SK-N-SH (cell line): ENCODE data around the gene DDX54. TPM values are rescaled to one million over a fixed set of nuclear protein-coding genes. Genes with fewer than 3 reads are reported as not detected.
A peak's percentile ranks its signal among the peaks of the same experiment; 100 is the strongest.

Source experiments
- CTCF ChIA-PET: fragments of 300-600, 350-600 bp; formaldehyde crosslinking; extraction: SDS; loops from one replicate; lab custom pipeline; 2021; lab: Yijun Ruan, JAX
- POLR2A ChIA-PET: fragments of 350-600 bp; sonication (Branson Sonifier 250); formaldehyde crosslinking; extraction: SDS; loops from one replicate; lab custom pipeline; 2020; ENCODE audit warnings: antibody characterized with exemption, inconsistent platforms; lab: Yijun Ruan, JAX
- DNase-seq: peaks from one replicate; pipeline ENCODE4 v3.0.0; 2012
- H2AFZ ChIP-seq: fragments of 200-600 bp; sonication (generic); 2 replicates; pipeline ENCODE4 v1.8.1; 2016; ENCODE audit warnings: antibody characterized with exemption, mild to moderate bottlenecking, low read depth
- H3F3A ChIP-seq: fragments of 200-600 bp; sonication (generic); replicated peaks from 2 replicates; pipeline ENCODE3; 2016; ENCODE audit warnings: antibody characterized with exemption, mild to moderate bottlenecking; ENCODE audit not compliant: insufficient read depth
- H3K27ac ChIP-seq, 2 experiments: fragments of 200-500 bp in 1 of 2; fragments of 200-600 bp in 1 of 2; sonication (Bioruptor generic) in 1 of 2; sonication (generic), shearing (Covaris generic) in 1 of 2; 2 replicates each; pipeline versions ENCODE4 v1.5.1 to v1.6.1; 2014 to 2016; ENCODE audit warnings: low read depth in 2 of 2, inconsistent platforms in 1 of 2, low read length in 1 of 2, mild to moderate bottlenecking in 1 of 2, mixed read lengths in 1 of 2
- H3K27me3 ChIP-seq: fragments of 200-600 bp; sonication (generic), shearing (Covaris generic); 2 replicates; pipeline ENCODE4 v1.6.1; 2016; ENCODE audit warnings: mixed run types; ENCODE audit not compliant: insufficient read depth
- H3K36me3 ChIP-seq, 2 experiments: fragments of 200-500 bp in 1 of 2; fragments of 200-600 bp in 1 of 2; sonication (Bioruptor generic) in 1 of 2; sonication (generic) in 1 of 2; replicated peaks in 1 of 2; 2 replicates each; pipeline versions ENCODE3 to v1.5.1; 2014 to 2016; ENCODE audit warnings: low read length in 1 of 2, mild to moderate bottlenecking in 1 of 2; ENCODE audit not compliant: insufficient read depth in 2 of 2, control insufficient read depth in 1 of 2
- H3K4me1 ChIP-seq, 2 experiments: fragments of 200-500 bp in 1 of 2; fragments of 200-600 bp in 1 of 2; sonication (Bioruptor generic) in 1 of 2; sonication (generic), shearing (Covaris generic) in 1 of 2; 2 replicates each; pipeline versions ENCODE4 v1.5.1 to v1.6.1; 2014 to 2016; ENCODE audit warnings: low read depth in 1 of 2, low read length in 1 of 2, mixed run types in 1 of 2; ENCODE audit not compliant: insufficient read depth in 2 of 2, control insufficient read depth in 1 of 2
- H3K4me2 ChIP-seq: fragments of 200-600 bp; sonication (generic), shearing (Covaris generic); 2 replicates; pipeline ENCODE4 v1.6.1; 2017; ENCODE audit warnings: mixed run types
- H3K4me3 ChIP-seq, 2 experiments: fragments of 200-500 bp in 1 of 2; fragments of 200-600 bp in 1 of 2; sonication (Bioruptor generic) in 1 of 2; sonication (generic), shearing (Covaris generic) in 1 of 2; 2 replicates each; pipeline versions ENCODE4 v1.5.1 to v1.8.1; 2014 to 2016; ENCODE audit warnings: low read depth in 2 of 2, inconsistent platforms in 1 of 2, low read length in 1 of 2, mild to moderate bottlenecking in 1 of 2, mixed read lengths in 1 of 2, moderate library complexity in 1 of 2
- H3K79me2 ChIP-seq: fragments of 200-600 bp; sonication (generic); 2 replicates; pipeline ENCODE4 v1.8.1; 2017; ENCODE audit warnings: mild to moderate bottlenecking; ENCODE audit not compliant: insufficient read depth
- H3K9ac ChIP-seq: fragments of 200-600 bp; sonication (generic); 2 replicates; pipeline ENCODE4 v1.6.1; 2017; ENCODE audit warnings: mixed run types
- H3K9me2 ChIP-seq: fragments of 200-600 bp; sonication (generic); 2 replicates; pipeline ENCODE4 v1.6.1; 2017; ENCODE audit warnings: mixed run types
- H3K9me3 ChIP-seq: fragments of 200-600 bp; sonication (generic); 2 replicates; pipeline ENCODE4 v1.6.1; 2017; ENCODE audit warnings: mixed run types, mild to moderate bottlenecking, moderate library complexity
- H4K20me1 ChIP-seq: fragments of 200-600 bp; sonication (generic); 2 replicates; pipeline ENCODE4 v1.6.1; 2017; ENCODE audit warnings: mild to moderate bottlenecking, mixed run types; ENCODE audit not compliant: insufficient read depth
- CHD2 ChIP-seq: fragments of 150-350 bp; IDR thresholded peaks from 2 replicates; pipeline ENCODE4 v1.6.1; 2018; ENCODE audit warnings: low read length; ENCODE audit not compliant: partially characterized antibody
- ELF1 ChIP-seq: IDR thresholded peaks from 2 replicates; pipeline ENCODE4 v1.4.0; 2012
- EP300 ChIP-seq, 2 experiments: IDR thresholded peaks; 2 replicates each; pipeline versions ENCODE4 v1.4.0 to v1.6.1; 2012; ENCODE audit warnings: borderline replicate concordance in 1 of 2, low read depth in 1 of 2, low read length in 1 of 2
- FOSL2 ChIP-seq: IDR thresholded peaks from 2 replicates; pipeline ENCODE4 v1.4.0; 2012; ENCODE audit warnings: low read depth, mild to moderate bottlenecking, moderate library complexity, borderline replicate concordance
- FOXJ3 ChIP-seq: sonication (generic); formaldehyde crosslinking; IDR thresholded peaks from 2 replicates; pipeline ENCODE4 v1.5.1; 2020; ENCODE audit warnings: mild to moderate bottlenecking, missing genetic modification reagents
- GABPA ChIP-seq: IDR thresholded peaks from 2 replicates; pipeline ENCODE4 v1.4.0; 2012; ENCODE audit warnings: low read depth, mild to moderate bottlenecking
- GATA2 ChIP-seq: sonication (generic); formaldehyde crosslinking; IDR thresholded peaks from 2 replicates; pipeline ENCODE4 v1.5.0; 2020; ENCODE audit warnings: mild to moderate bottlenecking, missing genetic modification reagents
- IRF3 ChIP-seq: fragments of 150-350 bp; IDR thresholded peaks from 2 replicates; pipeline ENCODE4 v1.6.1; 2016; ENCODE audit warnings: mild to moderate bottlenecking, low read depth, low read length
- JUND ChIP-seq: IDR thresholded peaks from 2 replicates; pipeline ENCODE4 v1.4.0; 2012
- MEF2A ChIP-seq: IDR thresholded peaks from 2 replicates; pipeline ENCODE4 v1.4.0; 2012; ENCODE audit warnings: low read depth, borderline replicate concordance
- NRF1 ChIP-seq: IDR thresholded peaks from 2 replicates; pipeline ENCODE4 v1.6.1; 2012; ENCODE audit warnings: low read depth, mild to moderate bottlenecking, low read length
- PBX3 ChIP-seq: IDR thresholded peaks from 2 replicates; pipeline ENCODE4; 2012
- RAD21 ChIP-seq: IDR thresholded peaks from 2 replicates; pipeline ENCODE4 v1.6.1; 2012; ENCODE audit warnings: mild to moderate bottlenecking, low read length
- RCOR1 ChIP-seq: fragments of 150-350 bp; IDR thresholded peaks from 2 replicates; pipeline ENCODE4 v1.6.1; 2017; ENCODE audit warnings: antibody characterized with exemption, low read length
- RFX5 ChIP-seq: IDR thresholded peaks from 2 replicates; pipeline ENCODE4 v1.6.1; 2012; ENCODE audit warnings: mild to moderate bottlenecking, improper control_type of control experiment, low read length
- SIN3A ChIP-seq: IDR thresholded peaks from 2 replicates; pipeline ENCODE4 v1.6.1; 2012; ENCODE audit warnings: low read depth, mild to moderate bottlenecking, low read length, moderate library complexity, borderline replicate concordance
- TCF12 ChIP-seq: IDR thresholded peaks from 2 replicates; pipeline ENCODE4 v1.4.0; 2012
- TEAD4 ChIP-seq: IDR thresholded peaks from 2 replicates; pipeline ENCODE4 v1.4.0; 2012; ENCODE audit warnings: mild to moderate bottlenecking, borderline replicate concordance; ENCODE audit not compliant: insufficient read depth
- USF1 ChIP-seq: IDR thresholded peaks from 2 replicates; pipeline ENCODE4 v1.4.0; 2012; ENCODE audit warnings: low read depth, borderline replicate concordance
- YY1 ChIP-seq: IDR thresholded peaks from 2 replicates; pipeline ENCODE4 v1.4.0; 2012; ENCODE audit warnings: low read depth, mild to moderate bottlenecking
- ZBTB33 ChIP-seq: IDR thresholded peaks from 2 replicates; pipeline ENCODE4 v1.4.0; 2012; ENCODE audit warnings: low read depth, borderline replicate concordance
- WGBS: methylation state at CpG from one replicate; pipeline ENCODE4 v1.1.6; 2017; ENCODE audit warnings: low lambda C conversion rate; 5-methylcytosine and 5-hydroxymethylcytosine counted together
- polyA plus RNA-seq, 3 experiments: library from polyadenylated mRNA; depleted of rRNA; stranded (reverse); fragments of >200 nt; gene quantifications; 2 replicates each; pipeline ENCODE4 v1.2.3, GENCODE V29; 2012
- TF ChIP-seq, protein P1 (sequence below): fragments of 150-350 bp; IDR thresholded peaks from 2 replicates; pipeline ENCODE4 v1.6.1; 2017; ENCODE audit warnings: antibody characterized with exemption, low read length, low read depth, borderline replicate concordance
- TF ChIP-seq, protein P2 (sequence below): IDR thresholded peaks from 2 replicates; pipeline ENCODE4 v1.4.0; 2012; ENCODE audit warnings: low read depth
- TF ChIP-seq, protein P3 (sequence below): fragments of 200-600 bp; sonication (generic); IDR thresholded peaks from 2 replicates; pipeline ENCODE4 v1.6.1; 2017; ENCODE audit warnings: antibody characterized with exemption, mild to moderate bottlenecking, moderate library complexity

The DDX54 gene
- polyA plus RNA-seq, 1 of the 3 experiments (the other 2 are of a cell fraction), result 69.9 TPM

GRCh38 chr12:113152835-113153814 lies 32.2 kb downstream of the DDX54 start:
- Histone ChIP-seq H3K4me3 (peak overlapping the region; percentile 34 to 56; a peak in 3 of 4 replicates), H4K20me1 (no peaks in the 10 kb centered on the region), H3K9ac (no peak overlapping the region), H3K4me2 (peak overlapping the region; percentile 87), H3K27me3 (peaks cover 24% of the 10 kb centered on the region), H3K9me2 (no peaks in the 10 kb centered on the region), H3K27ac (no peak overlapping the region), H3F3A (peaks cover 13% of the 10 kb centered on the region), H3K4me1 (peaks cover 5 to 11% of the 10 kb centered on the region in 2 experiments; a peak in 2 of 4 replicates), H3K79me2 (no peaks in the 10 kb centered on the region), H2AFZ (no peak overlapping the region; the same call in 1 of the 2 replicates), H3K36me3 (peaks cover 0 to 6% of the 10 kb centered on the region in 2 experiments), H3K9me3 (no peaks in the 10 kb centered on the region)
- 26% methylated on average over 24 of the region's 70 CpGs for WGBS
- ChIA-PET CTCF (interaction anchor here (0.6 to 7.6 kb wide), 30 partner anchors 8 to 705 kb away, joined by 3 to 49 read pairs (median 5); partner anchors contain the start of genes DTX1 and RASAL1), POLR2A (interaction anchor here (1.0 kb wide), 1 partner anchor 8 kb away, joined by 4 read pairs; no protein-coding TSS in a partner anchor)
- peak; percentile 93 for DNase-seq
- TF ChIP-seq TCF12 (no peak), RCOR1 (peak; percentile 35; the same call in 1 of the 2 replicates), SIN3A (no peak), RFX5 (no peak), EP300 (IDR thresholded peaks at IDR 0.05; ENCODE audit: borderline replicate concordance in 1 of 2, low read depth in 1 of 2, low read length in 1 of 2) (no peak), JUND (no peak), NRF1 (peak; percentile 33; the same call in 1 of the 2 replicates), GABPA (no peak), ELF1 (no peak), RAD21 (peak; percentile 69), FOXJ3 (CRISPR knock-in tag) (no peak), YY1 (no peak), PBX3 (no peak), GATA2 (CRISPR knock-in tag) (no peak), CHD2 (no peak), USF1 (no peak), TEAD4 (no peak), IRF3 (no peak), FOSL2 (no peak), MEF2A (no peak), ZBTB33 (no peak)
- TF ChIP-seq, protein P1, sequence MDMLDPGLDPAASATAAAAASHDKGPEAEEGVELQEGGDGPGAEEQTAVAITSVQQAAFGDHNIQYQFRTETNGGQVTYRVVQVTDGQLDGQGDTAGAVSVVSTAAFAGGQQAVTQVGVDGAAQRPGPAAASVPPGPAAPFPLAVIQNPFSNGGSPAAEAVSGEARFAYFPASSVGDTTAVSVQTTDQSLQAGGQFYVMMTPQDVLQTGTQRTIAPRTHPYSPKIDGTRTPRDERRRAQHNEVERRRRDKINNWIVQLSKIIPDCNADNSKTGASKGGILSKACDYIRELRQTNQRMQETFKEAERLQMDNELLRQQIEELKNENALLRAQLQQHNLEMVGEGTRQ, result no peak
- TF ChIP-seq, protein P2, sequence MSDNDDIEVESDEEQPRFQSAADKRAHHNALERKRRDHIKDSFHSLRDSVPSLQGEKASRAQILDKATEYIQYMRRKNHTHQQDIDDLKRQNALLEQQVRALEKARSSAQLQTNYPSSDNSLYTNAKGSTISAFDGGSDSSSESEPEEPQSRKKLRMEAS, result 0 out of 2 replicates have a peak, but pooled peaks have one; percentile 22
- TF ChIP-seq, protein P3, sequence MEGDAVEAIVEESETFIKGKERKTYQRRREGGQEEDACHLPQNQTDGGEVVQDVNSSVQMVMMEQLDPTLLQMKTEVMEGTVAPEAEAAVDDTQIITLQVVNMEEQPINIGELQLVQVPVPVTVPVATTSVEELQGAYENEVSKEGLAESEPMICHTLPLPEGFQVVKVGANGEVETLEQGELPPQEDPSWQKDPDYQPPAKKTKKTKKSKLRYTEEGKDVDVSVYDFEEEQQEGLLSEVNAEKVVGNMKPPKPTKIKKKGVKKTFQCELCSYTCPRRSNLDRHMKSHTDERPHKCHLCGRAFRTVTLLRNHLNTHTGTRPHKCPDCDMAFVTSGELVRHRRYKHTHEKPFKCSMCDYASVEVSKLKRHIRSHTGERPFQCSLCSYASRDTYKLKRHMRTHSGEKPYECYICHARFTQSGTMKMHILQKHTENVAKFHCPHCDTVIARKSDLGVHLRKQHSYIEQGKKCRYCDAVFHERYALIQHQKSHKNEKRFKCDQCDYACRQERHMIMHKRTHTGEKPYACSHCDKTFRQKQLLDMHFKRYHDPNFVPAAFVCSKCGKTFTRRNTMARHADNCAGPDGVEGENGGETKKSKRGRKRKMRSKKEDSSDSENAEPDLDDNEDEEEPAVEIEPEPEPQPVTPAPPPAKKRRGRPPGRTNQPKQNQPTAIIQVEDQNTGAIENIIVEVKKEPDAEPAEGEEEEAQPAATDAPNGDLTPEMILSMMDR, result peak; percentile 53
